ENCODE results near the gene FBLIM1. TPM values are rescaled to one million over a fixed set of nuclear protein-coding genes. Genes with fewer than 3 reads are reported as not detected.
"Not testable (repeated sequence)": the region's sequence is repeated elsewhere in the genome, so short reads cannot be mapped to it uniquely, and the experiment has no call there.

FBLIM1 gene
- polyA plus RNA-seq, 1 donor from 2014 or later, result not detected

- Mint-ChIP-seq H3K4me3 (peak overlapping the region in 1 of 4 donors; percentile 42), H3K27ac (no peak overlapping the region), H3K36me3 (peaks cover 1% of the 10 kb centered on the region), H3K4me1 (peaks cover 31 to 36% (median 35%) of the 10 kb centered on the region in 3 donors), H3K9me3 (no peaks in the 10 kb centered on the region), H3K27me3 (no peaks in the 10 kb centered on the region)
Measured at GRCh38 chr1:15826810-15827507, 68.4 kb downstream of the FBLIM1 start.

DNA sequence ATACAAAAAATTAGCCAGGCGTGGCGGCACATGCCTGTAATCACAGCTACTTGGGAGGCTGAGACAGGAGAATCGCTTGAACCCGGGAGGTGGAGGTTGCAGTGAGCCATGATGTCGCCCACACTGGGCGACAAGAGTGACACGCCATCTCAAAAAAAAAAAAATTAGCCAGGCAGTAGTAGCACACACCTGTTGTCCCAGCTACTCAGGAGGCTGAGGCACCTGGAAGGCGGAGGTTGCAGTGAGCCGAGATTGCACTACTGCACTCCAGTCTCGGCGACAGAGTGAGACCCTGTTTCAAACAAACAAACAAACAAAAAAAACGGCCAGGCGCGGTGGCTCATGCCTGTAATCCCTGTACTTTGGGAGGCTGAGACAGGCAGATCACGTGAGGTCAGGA is 69.0 kb downstream of the FBLIM1 start:
- not testable (repeated sequence) for H3K9me3 Mint-ChIP-seq

GRCh38 chr1:15828931-15829330 is 70.3 kb downstream of the FBLIM1 start:
- H3K27me3 Mint-ChIP-seq, H3K36me3 Mint-ChIP-seq, H3K9me3 Mint-ChIP-seq: not testable (repeated sequence)
- H3K4me3 Mint-ChIP-seq, result peak overlapping the region in 1 of 4 donors; percentile 80
- peaks cover 30 to 34% (median 33%) of the 10 kb centered on the region in 3 donors for H3K4me1 Mint-ChIP-seq
- peak overlapping the region in 2 of 3 donors; percentile 73 to 77 for H3K27ac Mint-ChIP-seq

More for the DNA sequence above, 69.0 kb downstream of the FBLIM1 start:
- H3K27me3 Mint-ChIP-seq, H3K27ac Mint-ChIP-seq, H3K36me3 Mint-ChIP-seq: not testable (repeated sequence)
- H3K4me1 Mint-ChIP-seq, result peaks cover 32 to 36% (median 32%) of the 10 kb centered on the region in 3 donors
- peak overlapping the region in 1 of 4 donors; percentile 42 for H3K4me3 Mint-ChIP-seq

GRCh38 chr1:15830258-15830657 is 71.7 kb downstream of the FBLIM1 start:
- peaks cover 27 to 38% (median 34%) of the 10 kb centered on the region in 3 donors for H3K4me1 Mint-ChIP-seq
- H3K27me3 Mint-ChIP-seq, result no peaks in the 10 kb centered on the region
- peak overlapping the region; percentile 73 to 95 (median 77) for H3K27ac Mint-ChIP-seq
- peaks cover 1% of the 10 kb centered on the region for H3K36me3 Mint-ChIP-seq
- H3K9me3 Mint-ChIP-seq, result no peaks in the 10 kb centered on the region
- peak overlapping the region; percentile 60 to 87 (median 78) for H3K4me3 Mint-ChIP-seq

GRCh38 chr1:15833069-15833679 is 74.6 kb downstream of the FBLIM1 start:
- peak overlapping the region; percentile 92 to 97 (median 94) for H3K4me3 Mint-ChIP-seq
- no peaks in the 10 kb centered on the region for H3K27me3 Mint-ChIP-seq
- peak overlapping the region; percentile 98 to 100 (median 99) for H3K27ac Mint-ChIP-seq
- H3K4me1 Mint-ChIP-seq, result peaks cover 27 to 48% (median 35%) of the 10 kb centered on the region in 3 donors
- peaks cover 3% of the 10 kb centered on the region for H3K36me3 Mint-ChIP-seq
- H3K9me3 Mint-ChIP-seq, result no peaks in the 10 kb centered on the region

GRCh38 chr1:15833842-15834405 is 75.3 kb downstream of the FBLIM1 start:
- Mint-ChIP-seq H3K4me1 (peaks cover 27 to 48% (median 35%) of the 10 kb centered on the region in 3 donors), H3K4me3 (peak overlapping the region; percentile 92 to 97 (median 94)), H3K9me3 (no peaks in the 10 kb centered on the region), H3K27me3 (no peaks in the 10 kb centered on the region), H3K27ac (peak overlapping the region; percentile 98 to 100 (median 99)), H3K36me3 (peaks cover 3% of the 10 kb centered on the region)

DNA sequence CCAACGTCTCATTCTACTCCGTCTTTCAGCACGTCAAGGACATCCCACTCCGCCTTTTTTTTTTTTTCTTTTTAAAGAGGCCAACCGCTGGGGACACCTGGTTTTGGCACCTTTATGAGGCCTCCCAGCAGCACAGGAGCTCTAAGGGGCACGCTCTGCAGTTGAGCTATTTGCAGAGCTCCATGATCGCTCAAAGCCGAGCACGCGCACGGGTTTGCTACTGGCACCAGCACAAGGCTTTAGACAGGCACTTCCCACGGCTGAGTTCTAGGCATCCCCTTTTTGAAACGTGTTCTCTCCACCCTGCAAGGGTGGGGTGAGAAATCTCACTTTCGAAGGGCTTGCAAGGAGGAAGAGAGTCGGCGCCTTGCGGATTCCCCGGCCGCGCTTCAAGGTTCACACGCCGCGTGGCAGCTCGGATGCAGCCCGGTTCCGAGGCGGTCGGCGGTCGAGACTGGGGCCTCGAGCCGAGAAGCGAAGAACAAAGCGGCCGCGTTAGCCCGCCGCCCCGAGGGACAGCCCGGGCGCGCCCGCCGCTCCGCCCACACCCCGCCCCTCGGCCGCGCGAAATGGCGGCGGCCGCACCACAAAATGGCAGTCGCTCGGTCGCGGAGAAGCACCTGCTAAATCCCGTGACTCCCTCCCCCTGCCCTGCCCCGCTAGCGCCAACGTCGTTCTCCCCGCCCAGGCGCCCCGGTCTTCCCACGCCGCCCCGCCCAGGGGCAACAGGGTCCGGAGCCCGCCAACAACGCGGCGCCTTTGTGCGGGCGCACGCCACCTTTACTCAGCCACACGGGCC is 76.0 kb downstream of the FBLIM1 start:
- Mint-ChIP-seq H3K9me3 (no peaks in the 10 kb centered on the region), H3K27me3 (no peaks in the 10 kb centered on the region), H3K36me3 (peaks cover 3% of the 10 kb centered on the region), H3K27ac (peak overlapping the region; percentile 98 to 100 (median 99)), H3K4me1 (peaks cover 22 to 47% (median 29%) of the 10 kb centered on the region in 3 donors), H3K4me3 (peak overlapping the region; percentile 92 to 97 (median 94))

DNA sequence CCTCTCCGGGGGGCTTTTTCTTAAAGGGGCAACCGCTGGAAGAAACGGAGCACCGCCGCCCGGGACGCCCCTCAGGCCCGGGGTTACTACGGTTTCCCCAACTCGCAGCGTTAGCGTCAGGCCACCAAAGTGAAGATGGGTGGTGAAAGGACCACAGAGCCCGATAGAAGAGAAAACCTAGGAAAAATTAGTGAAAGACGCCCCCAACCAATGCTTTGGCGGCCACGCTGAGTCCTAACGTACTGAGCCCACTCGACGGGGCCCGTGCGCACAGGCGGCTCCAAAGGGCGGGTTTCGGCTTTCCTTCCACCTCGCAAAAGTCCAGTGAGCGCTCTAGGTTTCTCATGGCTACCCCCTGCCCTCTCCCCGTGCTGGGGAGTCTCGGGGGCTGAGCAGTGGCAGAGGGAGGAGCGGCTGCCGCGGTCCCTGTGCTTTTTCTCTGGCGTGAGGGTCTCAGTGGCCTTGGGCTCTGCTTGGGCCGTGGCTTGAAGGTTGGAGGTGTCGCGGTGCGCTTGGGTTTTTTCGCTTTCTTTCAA is 76.7 kb downstream of the FBLIM1 start:
- peak overlapping the region; percentile 92 to 97 (median 94) for H3K4me3 Mint-ChIP-seq
- H3K27ac Mint-ChIP-seq, result peak overlapping the region; percentile 98 to 100 (median 99)
- H3K27me3 Mint-ChIP-seq, result no peaks in the 10 kb centered on the region
- H3K4me1 Mint-ChIP-seq, result peaks cover 16 to 40% (median 22%) of the 10 kb centered on the region in 3 donors
- H3K9me3 Mint-ChIP-seq, result no peaks in the 10 kb centered on the region
- peaks cover 3% of the 10 kb centered on the region for H3K36me3 Mint-ChIP-seq

- peak overlapping the region; percentile 92 to 97 (median 94) for H3K4me3 Mint-ChIP-seq
- H3K36me3 Mint-ChIP-seq, result peaks cover 3% of the 10 kb centered on the region
- H3K9me3 Mint-ChIP-seq, result no peaks in the 10 kb centered on the region
- H3K27ac Mint-ChIP-seq, result peak overlapping the region; percentile 98 to 100 (median 99)
- peaks cover 10 to 33% (median 15%) of the 10 kb centered on the region in 3 donors for H3K4me1 Mint-ChIP-seq
- no peaks in the 10 kb centered on the region for H3K27me3 Mint-ChIP-seq
Measured at GRCh38 chr1:15835741-15836510, 77.3 kb downstream of the FBLIM1 start.

Other genes with a start within 250 kb of the FBLIM1 start
- 16.9 TPM for gene CASP9, start 234.6 kb upstream of the FBLIM1 start, polyA plus RNA-seq
- 9.9 TPM for gene DNAJC16, start 231.9 kb upstream of the FBLIM1 start, polyA plus RNA-seq
- 11.8 TPM for gene AGMAT, start 173.7 kb upstream of the FBLIM1 start, polyA plus RNA-seq
- gene DDI2, start 141.3 kb upstream of the FBLIM1 start, polyA plus RNA-seq, result 6.5 TPM
- gene PLEKHM2, start 74.5 kb upstream of the FBLIM1 start, polyA plus RNA-seq, result 8.2 TPM
- not detected for gene SLC25A34, start 22.5 kb upstream of the FBLIM1 start, polyA plus RNA-seq
- gene TMEM82, start 16.3 kb upstream of the FBLIM1 start, polyA plus RNA-seq, result not detected
- gene UQCRHL, start 48.9 kb downstream of the FBLIM1 start, polyA plus RNA-seq, result 1.3 TPM
- gene SPEN, start 88.9 kb downstream of the FBLIM1 start, polyA plus RNA-seq, result 43.2 TPM
- gene ZBTB17, start 217.3 kb downstream of the FBLIM1 start, polyA plus RNA-seq, result 30.5 TPM
- not detected for gene SRARP, start 245.4 kb downstream of the FBLIM1 start, polyA plus RNA-seq